ENCODE results near the gene SLC9A3. TPM values are rescaled to one million over a fixed set of nuclear protein-coding genes. Genes with fewer than 3 reads are reported as not detected.

The SLC9A3 gene
- polyA plus RNA-seq, 3 donors, result 0.45 to 3.1 (median 1.5) TPM

GRCh38 chr5:445591-445990 lies 78.7 kb downstream of the SLC9A3 start:
- 88 to 91% (median 88%) methylated on average over 10 of the region's 10 CpGs for WGBS, 3 donors
- H3K27ac ChIP-seq (ENCODE audit: low read depth, low read length), result no peak overlapping the region

GRCh38 chr5:444226-444625 lies 80.0 kb downstream of the SLC9A3 start:
- WGBS, 3 donors, result 84 to 91% (median 86%) methylated on average over 8 of the region's 8 CpGs
- H3K27ac ChIP-seq (ENCODE audit: low read depth, low read length), result no peak overlapping the region

- 14 to 20% (median 15%) methylated on average over 36 to 62 of the region's 62 CpGs for WGBS, 3 donors
Observed at GRCh38 chr5:443239-444151, 80.8 kb downstream of the SLC9A3 start.

GRCh38 chr5:442335-443238 lies 81.7 kb downstream of the SLC9A3 start, which contains the start of gene EXOC3:
TSS of gene EXOC3 (plus strand) at chr5:443176. CDS start at chr5:446206, 3,030 bp downstream.
- no peak within 1 kb of the TSS for H3K27ac ChIP-seq (ENCODE audit: low read depth, low read length)
- WGBS, 3 donors, result 4 to 8% (median 6%) methylated on average over 56 to 73 of the region's 73 CpGs

More at GRCh38 chr5:443239-444151, 80.8 kb downstream of the SLC9A3 start:
- H3K27ac ChIP-seq (ENCODE audit: low read depth, low read length), result no peak overlapping the region

- WGBS, 3 donors, result 81 to 88% (median 85%) methylated on average over 5 of the region's 5 CpGs
Observed at GRCh38 chr5:441996-442334, 82.3 kb downstream of the SLC9A3 start.

GRCh38 chr5:440401-441201 lies 83.6 kb downstream of the SLC9A3 start:
- no peak overlapping the region for H3K27ac ChIP-seq (ENCODE audit: low read depth, low read length)
- WGBS, 3 donors, result 63 to 72% (median 67%) methylated on average over 18 of the region's 18 CpGs

More at GRCh38 chr5:441996-442334, 82.3 kb downstream of the SLC9A3 start:
- H3K27ac ChIP-seq (ENCODE audit: low read depth, low read length), result no peak overlapping the region

- no peak overlapping the region for H3K27ac ChIP-seq (ENCODE audit: low read depth, low read length)
- 73 to 82% (median 75%) methylated on average over 14 of the region's 14 CpGs for WGBS, 3 donors
Observed at GRCh38 chr5:439636-440035, 84.6 kb downstream of the SLC9A3 start.

- 79 to 93% (median 85%) methylated on average over 8 of the region's 8 CpGs for WGBS, 3 donors
Observed at GRCh38 chr5:439181-439580, 85.1 kb downstream of the SLC9A3 start.

GRCh38 chr5:438481-438981 lies 85.7 kb downstream of the SLC9A3 start:
- WGBS, 3 donors, result 71 to 78% (median 72%) methylated on average over 14 of the region's 14 CpGs
- no peak overlapping the region for H3K27ac ChIP-seq (ENCODE audit: low read depth, low read length)

More at GRCh38 chr5:439181-439580, 85.1 kb downstream of the SLC9A3 start:
- H3K27ac ChIP-seq (ENCODE audit: low read depth, low read length), result no peak overlapping the region

- no peak overlapping the region for H3K27ac ChIP-seq (ENCODE audit: low read depth, low read length)
Observed at GRCh38 chr5:437281-437771, 86.9 kb downstream of the SLC9A3 start.

GRCh38 chr5:436641-436975 lies 87.6 kb downstream of the SLC9A3 start:
- 53 to 78% (median 74%) methylated on average over 5 of the region's 5 CpGs for WGBS, 3 donors
- H3K27ac ChIP-seq (ENCODE audit: low read depth, low read length), result no peak overlapping the region

More at GRCh38 chr5:437281-437771, 86.9 kb downstream of the SLC9A3 start:
- 65 to 73% (median 66%) methylated on average over 18 of the region's 18 CpGs for WGBS, 3 donors

- H3K27ac ChIP-seq (ENCODE audit: low read depth, low read length), result no peak overlapping the region
- WGBS, 3 donors, result 73 to 86% (median 81%) methylated on average over 18 of the region's 18 CpGs
Observed at GRCh38 chr5:435961-436640, 88.1 kb downstream of the SLC9A3 start.

GRCh38 chr5:435156-435790 lies 89.0 kb downstream of the SLC9A3 start:
- no peak overlapping the region for H3K27ac ChIP-seq (ENCODE audit: low read depth, low read length)
- 71 to 89% (median 87%) methylated on average over 27 of the region's 27 CpGs for WGBS, 3 donors

- H3K27ac ChIP-seq (ENCODE audit: low read depth, low read length), result no peak overlapping the region
- WGBS, 3 donors, result 82 to 88% (median 87%) methylated on average over 26 of the region's 26 CpGs
Observed at GRCh38 chr5:434443-435146, 89.7 kb downstream of the SLC9A3 start.

- 78 to 85% (median 83%) methylated on average over 16 of the region's 16 CpGs for WGBS, 3 donors
- H3K27ac ChIP-seq (ENCODE audit: low read depth, low read length), result no peak overlapping the region
Observed at GRCh38 chr5:433836-434235, 90.4 kb downstream of the SLC9A3 start.

Data from adipose tissue (tissue), 3 donors.